NCI-H1436 (cell line): ENCODE results near the gene MIGA2.

Experiments used
- DNase-seq: peaks from one replicate; lab custom pipeline; 2025; lab: John Stamatoyannopoulos, UW

Gene MIGA2

GRCh38 chr9:129071526-129072126 is 35.2 kb downstream of the MIGA2 start:
- no peak for DNase-seq

GRCh38 chr9:129072171-129072570 is 35.7 kb downstream of the MIGA2 start:
- no peak for DNase-seq

- DNase-seq: no peak
These were observed 37.0 kb downstream of the MIGA2 start for GRCh38 chr9:129073404-129073803.

- no peak for DNase-seq
These were observed 37.7 kb downstream of the MIGA2 start for GRCh38 chr9:129074106-129074505.

- DNase-seq: no peak
These were observed 39.7 kb downstream of the MIGA2 start for GRCh38 chr9:129075996-129076639.

GRCh38 chr9:129076640-129077037 is 40.2 kb downstream of the MIGA2 start:
- DNase-seq: no peak

GRCh38 chr9:129077236-129077635 is 40.8 kb downstream of the MIGA2 start:
- DNase-seq: no peak

- no peak for DNase-seq
These were observed 42.5 kb downstream of the MIGA2 start for GRCh38 chr9:129078691-129079503.

GRCh38 chr9:129079829-129080228 is 43.4 kb downstream of the MIGA2 start:
- no peak for DNase-seq

- no peak for DNase-seq
These were observed 43.8 kb downstream of the MIGA2 start for GRCh38 chr9:129080298-129080600.

- peak; percentile 98 for DNase-seq
These were observed 44.4 kb downstream of the MIGA2 start, which contains the start of gene DOLPP1 for GRCh38 chr9:129080601-129081387. Gene DOLPP1, plus strand, starts transcription at chr9:129081111. Its CDS starts 21 bp downstream, at chr9:129081132.

- no peak for DNase-seq
These were observed 45.0 kb downstream of the MIGA2 start for GRCh38 chr9:129081388-129081904.

- DNase-seq: no peak
These were observed 47.7 kb downstream of the MIGA2 start for GRCh38 chr9:129084087-129084486.

GRCh38 chr9:129089246-129089645 is 52.8 kb downstream of the MIGA2 start:
- DNase-seq: no peak

- no peak for DNase-seq
These were observed 57.4 kb downstream of the MIGA2 start for GRCh38 chr9:129093602-129094386.

- DNase-seq: no peak
These were observed 58.2 kb downstream of the MIGA2 start for GRCh38 chr9:129094387-129095169.

GRCh38 chr9:129095170-129095667 is 58.8 kb downstream of the MIGA2 start:
- DNase-seq: no peak

GRCh38 chr9:129095908-129096307 is 59.5 kb downstream of the MIGA2 start:
- no peak for DNase-seq

- no peak for DNase-seq
These were observed 61.4 kb downstream of the MIGA2 start for GRCh38 chr9:129097671-129098306.

GRCh38 chr9:129098328-129098727 is 61.9 kb downstream of the MIGA2 start:
- DNase-seq: no peak
